T-helper 22 cell (primary cell): Measurements from ENCODE around the gene ZBTB8A.
"Not testable (repeated sequence)": the region's sequence is repeated elsewhere in the genome, so short reads cannot be mapped to it uniquely, and the experiment has no call there.

Source experiments
- DNase-seq: peaks from one replicate; pipeline ENCODE4 v3.0.0-alpha.2; 2020; ENCODE audit warnings: low read depth

The ZBTB8A gene

DNA sequence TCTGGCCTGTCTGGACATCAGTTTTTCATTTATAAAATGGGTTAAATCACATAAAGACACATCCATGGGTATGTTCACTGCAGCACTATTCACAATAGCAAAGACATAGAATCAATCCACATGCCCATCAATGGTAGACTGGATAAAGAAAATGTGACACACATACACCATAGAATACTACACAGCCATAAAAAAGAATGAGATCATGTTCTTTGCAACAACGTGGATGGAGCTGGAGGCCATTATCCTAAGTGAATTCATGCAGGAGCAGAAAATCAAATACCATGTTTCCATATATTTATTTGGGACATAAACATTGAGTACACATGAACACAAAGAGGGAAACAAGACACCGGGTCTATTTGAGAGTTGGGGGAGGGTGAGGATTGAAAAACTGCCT, 83.0 kb downstream of the ZBTB8A start:
- no peak for DNase-seq

DNA sequence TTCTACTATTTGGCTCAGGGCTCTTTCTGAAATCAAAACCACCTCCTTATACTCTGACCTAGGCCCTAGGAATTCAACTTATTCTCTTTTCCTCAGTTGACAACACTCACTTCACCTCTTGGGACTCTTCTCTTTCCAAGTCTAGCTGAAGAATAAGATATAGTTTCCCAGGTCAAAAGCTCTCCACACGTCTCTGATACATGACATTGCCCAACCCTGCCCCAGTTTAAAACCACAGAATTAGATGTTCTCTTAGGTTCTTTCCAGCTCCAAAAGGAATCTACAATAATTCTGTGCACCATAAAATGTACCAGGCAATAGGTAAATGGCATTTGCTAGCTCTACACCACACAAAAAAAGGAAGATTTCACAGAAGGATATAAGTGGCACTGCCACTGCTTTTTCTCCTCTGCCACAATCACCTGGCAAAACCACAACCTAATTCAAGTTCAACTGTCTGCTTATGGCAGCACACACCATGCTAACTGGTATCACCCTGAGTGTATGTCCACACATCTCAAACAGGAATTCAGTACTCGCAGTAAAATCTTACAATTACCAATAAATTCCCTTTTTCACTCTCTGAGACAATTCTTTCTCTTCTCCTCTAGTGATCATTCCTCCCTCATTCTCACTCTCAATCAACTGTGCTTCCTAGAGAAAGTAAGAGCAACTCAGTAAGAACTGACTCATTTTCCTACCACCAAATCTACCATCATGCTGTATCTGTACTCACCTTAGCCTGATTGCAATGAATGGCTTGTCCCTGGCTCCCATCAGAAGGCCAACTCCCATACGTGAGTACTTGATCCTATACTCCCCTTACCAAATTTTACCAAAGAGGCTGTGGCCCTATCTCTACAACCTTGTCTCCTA, 83.8 kb downstream of the ZBTB8A start:
- DNase-seq: no peak

DNA sequence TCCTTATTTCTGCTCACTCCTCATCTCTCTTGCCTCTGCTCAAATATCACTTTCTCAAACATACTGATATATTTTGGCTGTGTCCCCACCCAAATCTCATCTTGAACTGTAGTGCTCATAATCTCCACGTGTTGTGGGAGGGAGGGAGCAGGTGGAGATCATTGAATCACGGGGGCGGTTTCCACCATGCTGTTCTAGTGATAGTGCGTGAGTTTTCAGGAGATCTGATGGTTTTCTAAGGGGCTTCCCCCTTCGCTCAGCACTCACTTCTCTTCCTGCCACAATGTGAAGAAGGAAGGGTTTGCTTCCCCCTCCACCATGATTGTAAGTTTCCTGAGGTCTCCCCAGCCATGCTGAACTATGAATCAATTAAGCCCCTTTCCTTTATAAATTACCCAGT, 84.5 kb downstream of the ZBTB8A start:
- no peak for DNase-seq

DNA sequence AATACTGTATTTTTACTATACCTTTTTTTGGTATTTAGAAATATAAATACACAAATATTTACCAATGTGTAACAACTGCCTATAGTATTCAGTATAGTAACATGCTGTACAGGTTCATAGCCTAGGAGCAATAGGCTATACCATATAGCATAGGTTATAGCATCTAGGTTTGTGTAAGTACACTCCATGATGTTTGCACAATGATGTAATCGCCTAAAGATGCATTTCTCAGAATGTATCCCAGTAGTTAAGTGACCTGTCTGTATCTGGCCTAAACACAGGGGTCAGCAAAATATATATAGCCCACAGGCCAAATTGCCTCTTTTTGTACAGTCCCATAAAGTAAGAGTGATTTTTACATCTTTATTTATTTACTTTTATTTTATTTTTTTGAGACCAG, 86.9 kb downstream of the ZBTB8A start:
- no peak for DNase-seq

DNA sequence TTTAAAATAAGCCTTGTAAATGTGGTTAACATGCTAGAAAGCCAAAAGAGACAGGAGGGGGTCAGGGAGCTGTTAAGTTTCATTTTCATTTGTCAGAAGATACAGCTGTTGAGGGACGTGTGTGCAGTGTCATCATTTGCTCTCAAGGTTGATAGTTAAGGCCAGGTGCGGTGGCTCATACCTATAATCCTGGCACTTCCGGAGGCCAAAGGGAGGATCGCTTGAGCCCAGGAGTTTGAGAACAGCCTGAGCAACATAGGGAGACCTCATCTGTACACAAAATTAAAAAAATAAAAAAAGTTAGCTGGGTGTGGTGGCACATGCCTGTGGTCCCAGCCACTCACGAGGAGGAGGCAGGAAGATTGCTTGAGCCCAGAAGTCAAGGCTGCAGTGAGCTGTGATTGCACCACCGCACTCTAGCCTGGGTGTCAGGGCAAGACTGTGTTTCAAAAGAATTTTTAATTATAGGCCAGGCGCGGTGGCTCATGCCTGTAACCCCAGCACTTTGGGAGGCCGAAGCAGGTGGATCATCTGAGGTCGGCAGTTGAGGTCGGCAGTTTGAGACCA, 88.5 kb downstream of the ZBTB8A start:
- no peak for DNase-seq

DNA sequence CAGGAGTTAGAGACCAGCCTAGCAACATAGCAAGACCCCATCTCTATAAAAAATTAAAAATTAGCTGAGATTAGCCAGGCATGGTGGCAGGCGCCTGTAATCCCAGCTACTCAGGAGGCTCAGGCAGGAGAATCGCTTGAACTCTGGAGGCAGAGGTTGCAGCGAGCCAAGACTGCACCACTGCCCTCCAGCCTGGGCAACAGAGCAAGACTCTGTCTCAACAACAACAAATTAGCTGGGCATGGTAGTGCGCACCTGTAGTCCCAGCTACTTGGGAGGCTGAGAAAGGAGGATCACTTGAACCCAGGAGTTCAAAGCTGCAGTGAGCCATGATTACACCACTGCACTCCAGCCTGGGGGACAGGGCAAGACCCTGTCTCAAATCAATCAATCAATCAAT, 90.9 kb downstream of the ZBTB8A start:
- DNase-seq: not testable (repeated sequence)

DNA sequence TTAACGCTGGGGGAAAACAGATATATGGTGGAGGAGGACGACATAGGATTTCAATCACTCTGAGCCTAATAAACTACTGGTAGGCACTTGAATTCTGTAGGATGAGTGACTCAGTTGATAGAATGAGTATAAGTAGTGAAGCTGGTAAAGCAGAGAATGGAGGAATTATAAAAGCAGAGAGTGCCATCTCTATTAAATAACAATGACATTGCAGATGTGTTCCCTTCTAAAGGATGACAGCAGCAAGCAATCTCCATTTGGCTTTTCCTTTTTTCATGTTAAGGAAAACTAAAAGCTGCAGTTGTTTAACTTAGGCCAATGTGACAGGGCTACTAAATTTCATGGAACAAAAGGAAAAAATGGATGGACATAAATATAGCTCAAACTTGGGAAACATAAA, 93.6 kb downstream of the ZBTB8A start:
- no peak for DNase-seq

DNA sequence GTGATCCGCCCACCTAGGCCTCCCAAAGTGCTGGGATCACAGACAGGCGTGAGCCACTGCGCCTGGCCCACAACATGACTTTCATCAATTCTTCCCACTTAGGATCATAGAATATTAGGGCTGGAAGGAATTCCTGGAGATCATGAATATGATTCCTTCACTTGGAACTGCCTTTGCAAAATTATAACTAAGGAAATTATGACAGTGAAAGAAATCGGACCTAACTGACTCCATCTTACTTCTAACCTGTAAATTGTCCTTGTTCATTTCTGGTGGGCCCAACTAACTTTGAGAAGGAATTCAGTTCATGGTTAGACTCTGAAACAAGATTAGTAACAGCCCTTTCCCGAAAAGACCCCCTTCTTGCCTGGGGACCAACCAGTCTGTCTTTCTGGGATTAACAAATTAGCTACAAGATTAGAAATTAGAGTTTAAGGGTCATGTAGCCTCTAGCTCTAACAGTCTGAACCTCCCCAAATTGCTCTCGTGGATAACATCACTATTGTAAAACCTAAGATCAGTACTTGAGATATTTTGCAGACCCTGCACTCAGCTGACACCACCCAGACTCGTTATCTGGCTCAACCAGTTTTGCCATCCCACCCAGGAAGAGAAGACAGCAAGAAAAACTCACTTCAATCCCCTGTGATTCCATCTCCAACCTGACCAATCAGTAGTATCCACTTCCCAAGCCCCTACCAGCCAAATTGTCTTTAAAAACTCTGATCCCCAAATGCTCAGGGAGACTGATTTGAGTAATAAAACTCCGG, 96.5 kb downstream of the ZBTB8A start:
- DNase-seq: no peak

DNA sequence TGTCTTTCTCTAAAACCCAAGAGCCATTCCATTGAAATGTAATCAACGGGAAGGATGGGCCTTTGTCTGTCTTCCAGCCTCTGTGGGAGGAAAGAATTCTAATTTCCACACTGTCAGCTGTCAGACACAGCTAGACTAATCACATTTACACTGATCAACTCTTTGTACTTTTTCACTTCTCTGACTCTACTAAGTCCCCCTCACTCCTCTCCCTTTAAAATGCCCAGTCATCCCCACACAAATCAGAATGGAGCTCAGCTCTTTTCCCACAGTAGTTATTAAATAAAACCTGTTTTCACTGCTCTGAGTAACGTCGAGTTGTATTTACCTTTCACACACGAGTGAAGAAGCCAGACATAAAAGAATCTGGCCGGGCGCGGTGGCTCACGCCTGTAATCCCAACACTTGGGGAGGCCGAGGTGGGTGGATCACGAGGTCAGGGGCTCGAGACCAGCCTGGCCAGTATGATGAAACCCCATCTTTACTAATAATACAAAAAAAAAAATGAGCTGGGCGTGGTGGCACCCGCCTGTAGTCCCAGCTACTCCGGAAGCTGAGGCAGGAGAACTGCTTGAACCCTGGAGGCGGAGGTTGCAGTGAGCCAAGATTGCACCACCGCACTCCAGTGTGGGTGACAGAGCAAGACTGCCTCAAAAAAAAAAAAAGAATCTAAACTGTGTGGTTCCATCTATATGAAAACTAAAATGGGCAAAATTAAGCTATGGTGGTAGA, 97.9 kb downstream of the ZBTB8A start:
- DNase-seq: no peak

DNA sequence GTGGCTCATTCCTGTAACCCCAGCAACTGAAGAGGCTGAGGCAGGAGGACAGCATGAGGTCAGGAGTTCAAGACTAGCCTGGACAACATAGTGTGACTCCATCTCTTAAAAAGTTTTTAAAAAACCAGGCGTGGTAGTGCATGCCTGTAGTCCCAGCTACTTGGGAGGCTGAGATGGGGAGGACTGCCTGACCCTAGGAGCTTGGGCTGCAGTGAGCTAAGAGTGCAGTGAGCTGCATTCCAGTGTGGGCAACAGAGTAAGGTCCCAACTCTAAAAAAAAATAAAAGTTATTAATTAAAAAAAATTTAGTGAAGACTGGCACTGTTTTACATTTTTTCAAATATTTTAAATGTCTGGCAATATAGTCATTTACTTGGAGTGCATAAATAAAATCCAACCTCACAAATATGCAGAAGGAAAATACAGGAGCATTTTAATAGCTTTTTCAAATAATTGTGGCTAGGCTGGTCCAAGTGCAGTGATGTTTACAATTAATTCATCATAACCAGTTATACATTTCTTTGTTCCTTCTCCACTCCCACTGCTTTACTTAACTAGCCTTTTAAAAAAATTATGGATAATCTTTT, 100.4 kb downstream of the ZBTB8A start:
- DNase-seq: no peak

DNA sequence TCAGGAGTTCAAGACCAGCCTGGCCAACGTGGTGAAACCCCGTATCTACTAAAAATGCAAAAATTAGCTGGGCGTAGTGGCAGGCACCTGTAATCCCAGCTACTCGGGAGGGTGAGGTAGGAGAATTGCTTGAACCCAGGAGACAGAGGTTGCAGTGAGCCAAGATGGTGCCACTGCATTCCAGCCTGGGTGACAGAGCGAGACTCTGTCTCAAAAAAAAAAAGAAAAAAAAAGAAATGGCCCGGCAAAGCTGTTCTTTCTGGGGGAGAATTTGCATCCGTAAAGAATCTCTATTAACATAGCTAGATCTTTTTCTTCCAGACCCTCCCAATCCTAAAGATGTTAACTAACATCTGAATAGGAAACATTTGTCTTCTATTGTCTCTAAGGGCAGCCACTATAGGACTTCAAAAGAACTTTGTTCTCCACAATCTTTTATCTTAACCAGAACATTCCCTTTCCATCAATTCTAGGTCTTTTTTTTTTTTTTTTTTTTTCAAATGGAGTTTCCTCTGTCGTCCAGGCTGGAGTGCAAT, 103.1 kb downstream of the ZBTB8A start:
- not testable (repeated sequence) for DNase-seq

DNA sequence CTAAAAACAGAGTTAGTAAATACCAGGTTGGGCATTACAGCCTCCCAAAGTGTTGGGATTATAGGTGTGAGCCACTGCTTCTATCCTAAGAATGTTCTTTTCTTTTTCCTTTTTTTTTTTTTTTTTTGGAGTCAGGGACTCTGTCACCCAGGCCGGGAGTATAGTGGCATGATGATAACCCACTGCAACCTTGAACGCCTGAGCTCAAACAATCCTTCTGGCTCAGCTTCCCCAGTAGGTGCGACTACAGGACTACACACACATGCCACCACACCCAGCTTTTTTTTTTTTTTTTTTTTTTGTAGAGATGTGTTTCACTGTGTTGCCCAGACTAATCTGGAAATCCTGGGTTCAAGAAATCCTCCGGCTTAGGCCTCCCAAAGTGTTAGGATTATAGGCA, 105.2 kb downstream of the ZBTB8A start:
- DNase-seq: no peak

DNA sequence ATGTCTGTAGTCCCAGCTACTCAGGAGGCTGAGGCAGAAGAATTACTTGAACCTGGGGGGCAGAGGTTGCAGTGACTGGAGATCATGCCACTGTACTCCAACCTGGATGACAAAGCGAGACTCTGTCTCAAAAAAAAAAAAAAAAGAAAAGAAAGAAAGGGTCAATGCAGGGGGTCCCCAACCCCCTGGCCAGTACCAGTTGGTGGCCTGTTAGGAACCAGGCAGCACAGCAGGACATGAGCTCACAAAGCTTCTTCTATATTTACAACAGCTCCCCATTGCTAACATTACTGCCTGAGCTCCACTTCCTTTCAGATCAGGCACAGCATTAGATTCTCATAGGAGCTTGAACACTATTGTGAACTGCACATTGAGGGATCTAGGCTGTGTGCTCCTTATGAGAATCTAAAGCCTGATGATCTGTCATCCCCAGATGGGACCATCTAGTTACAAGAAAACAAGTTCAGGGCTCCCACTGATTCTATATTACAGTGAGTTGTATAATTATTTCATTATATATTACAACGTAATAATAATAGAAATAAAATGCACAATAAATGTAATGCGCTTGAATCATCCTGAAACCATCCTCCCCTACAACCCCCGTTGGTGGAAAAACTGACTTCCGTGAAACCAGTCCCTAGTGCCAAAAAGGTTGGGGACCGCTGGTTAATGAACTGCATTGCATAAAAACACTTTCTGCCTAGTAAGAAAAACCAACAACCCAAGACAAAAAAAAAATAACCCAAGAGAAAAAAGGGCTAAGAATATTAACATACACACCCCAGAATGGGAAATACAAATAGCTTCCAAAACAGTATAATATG, 108.3 kb downstream of the ZBTB8A start:
- DNase-seq: no peak

DNA sequence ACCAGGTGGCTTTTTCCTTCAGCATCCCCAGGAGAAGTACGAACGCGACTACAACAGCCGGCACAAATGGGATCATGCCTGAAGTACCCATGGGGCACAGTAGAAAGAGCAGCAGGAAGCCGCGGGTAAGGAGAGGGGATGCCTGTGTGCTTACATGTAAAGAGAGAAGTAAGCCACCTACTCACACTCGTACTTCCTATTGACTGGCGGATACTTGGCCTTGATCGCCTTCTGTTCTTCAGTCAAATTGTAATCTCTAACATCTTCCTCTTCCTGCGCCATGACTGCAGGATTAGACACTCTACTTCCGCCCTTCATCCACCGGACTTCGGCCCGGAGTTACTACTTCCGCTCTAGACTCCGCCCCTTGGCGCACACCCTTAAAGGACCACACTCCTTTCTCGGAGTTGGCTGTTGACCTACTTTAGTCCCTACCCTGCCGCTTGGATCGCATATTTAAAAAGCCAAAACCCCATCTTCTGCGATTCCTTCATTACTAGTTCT, 111.1 kb downstream of the ZBTB8A start, which contains the start of gene ZBTB8OS:
ZBTB8OS (minus strand) TSS at position 303 of the 504 bp plus-strand sequence; CDS start at position 282, 21 bp downstream.
- DNase-seq: peak; percentile 87

DNA sequence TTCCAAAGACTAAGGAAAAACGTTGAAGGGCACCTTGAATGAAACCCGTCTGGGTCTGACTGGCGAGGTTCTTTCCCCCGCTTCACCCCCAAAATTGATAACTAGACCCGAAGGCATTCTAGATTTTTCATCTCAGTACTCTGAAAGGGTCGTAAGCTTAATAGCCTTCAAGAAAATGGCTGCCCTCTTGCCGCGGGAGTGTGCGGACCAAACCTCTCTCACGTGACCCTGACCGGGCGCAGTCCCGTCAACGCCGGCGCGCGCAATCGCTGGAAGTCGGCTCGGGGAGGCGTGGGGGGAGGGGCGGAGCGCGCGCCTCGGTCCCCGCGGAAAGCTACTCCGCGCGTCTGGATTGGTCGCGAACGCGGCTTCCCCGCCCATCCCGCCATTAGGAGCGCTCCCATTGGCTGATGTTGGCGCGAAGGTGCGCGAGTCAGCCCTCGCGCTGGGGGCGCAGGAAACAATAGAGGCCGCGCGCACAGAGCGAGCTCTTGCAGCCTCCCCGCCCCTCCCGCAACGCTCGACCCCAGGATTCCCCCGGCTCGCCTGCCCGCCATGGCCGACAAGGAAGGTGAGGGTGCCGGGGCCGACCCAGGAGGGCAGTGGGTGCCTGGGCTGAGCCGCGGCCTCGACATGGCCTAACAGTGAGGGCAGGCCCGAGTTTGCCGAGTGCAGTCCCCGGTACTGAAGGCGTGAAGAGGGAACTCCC, 111.7 kb downstream of the ZBTB8A start, which contains the start of gene RBBP4:
RBBP4 (plus strand) TSS at position 457 of the 709 bp plus-strand sequence; CDS start at position 556, 99 bp downstream.
- peak; percentile 94 for DNase-seq

DNA sequence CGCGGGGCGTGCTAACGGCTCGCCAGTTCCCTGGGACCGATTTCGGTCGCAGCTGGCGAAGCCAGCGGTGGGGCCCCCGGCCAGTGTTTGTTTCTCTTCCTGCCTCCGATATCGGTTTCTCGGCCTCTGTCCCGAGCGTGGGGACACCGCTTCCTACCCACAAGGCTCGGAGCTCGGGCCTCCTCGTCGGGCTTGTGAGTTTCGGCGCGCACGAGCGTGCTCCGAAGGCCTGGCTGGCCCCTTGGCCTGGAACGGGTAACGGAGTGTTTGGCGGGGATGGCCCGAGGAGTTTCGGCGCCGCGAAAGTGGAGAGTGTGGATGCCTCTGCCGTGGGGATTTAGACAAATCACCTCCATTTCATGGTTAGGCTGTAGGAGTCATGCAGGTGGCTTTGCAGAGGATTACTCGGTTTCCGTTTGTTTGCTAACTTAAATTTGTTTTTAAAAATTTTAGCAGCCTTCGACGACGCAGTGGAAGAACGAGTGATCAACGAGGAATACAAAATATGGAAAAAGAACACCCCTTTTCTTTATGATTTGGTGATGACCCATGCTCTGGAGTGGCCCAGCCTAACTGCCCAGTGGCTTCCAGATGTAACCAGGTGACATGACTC, 112.3 kb downstream of the ZBTB8A start:
- no peak for DNase-seq

DNA sequence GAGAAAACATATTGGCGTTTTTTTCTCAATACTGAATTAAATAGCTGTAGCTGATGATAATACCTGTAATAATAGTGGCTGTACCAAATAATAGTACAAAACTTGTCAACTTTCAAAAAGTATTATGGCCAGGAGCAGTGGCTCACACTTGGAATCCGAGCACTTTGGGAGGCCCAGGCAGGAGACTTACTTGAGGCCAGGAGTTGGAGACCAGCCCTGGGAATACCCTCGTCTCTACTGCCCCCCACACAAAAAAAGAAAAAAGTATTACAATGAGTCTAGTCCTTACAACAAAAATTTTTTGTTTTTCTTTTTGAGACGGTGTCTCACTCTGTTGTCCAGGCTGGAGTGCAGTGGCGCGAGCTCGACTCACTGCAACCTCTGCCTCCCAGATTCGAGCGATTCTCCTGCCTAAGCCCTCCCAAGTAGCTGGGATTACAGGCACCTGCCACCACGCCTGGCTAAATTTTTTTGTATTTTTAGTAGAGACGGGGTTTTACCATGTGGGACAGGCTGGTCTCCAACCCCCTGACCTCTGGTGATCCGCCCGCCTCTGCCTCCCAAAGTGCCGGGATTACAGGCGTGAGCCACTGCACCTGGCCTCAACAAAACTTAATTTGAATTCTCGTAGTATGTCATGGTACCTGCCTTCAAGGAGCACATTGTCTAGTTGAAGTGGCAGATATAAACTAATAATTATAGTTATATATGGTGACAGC, 113.2 kb downstream of the ZBTB8A start:
- DNase-seq: no peak
